ENCODE data around the gene RTN4IP1. TPM values are rescaled to one million over a fixed set of nuclear protein-coding genes. Genes with fewer than 3 reads are reported as not detected.

Gene RTN4IP1
- total and polyA plus RNA-seq, 7 donors, result 10.0 to 25.6 (median 11.6) TPM

DNA sequence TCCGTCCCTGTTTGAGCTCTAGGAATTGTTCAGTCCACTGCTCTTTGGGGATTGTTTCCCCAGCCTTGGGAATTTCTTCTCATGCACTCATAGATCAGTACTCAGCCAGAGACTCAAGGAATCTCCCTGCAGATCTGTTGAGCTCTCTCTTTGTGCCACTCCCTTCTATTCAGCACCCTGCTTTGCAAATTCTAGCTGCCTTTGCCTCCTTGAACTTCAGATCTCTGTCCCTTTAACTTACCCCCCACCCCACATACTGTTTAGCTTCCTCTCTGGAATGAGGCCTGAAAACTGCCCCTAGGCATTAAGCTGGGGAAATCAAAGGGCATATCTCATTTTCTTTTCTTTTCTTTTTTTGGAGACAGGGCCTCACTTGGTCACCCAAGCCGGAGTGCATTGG lies 30.6 kb upstream of the RTN4IP1 start:
- no peak overlapping the region for H3K27ac ChIP-seq
- peaks cover 0 to 75% of the 10 kb centered on the region in 2 donors for H3K36me3 ChIP-seq (ENCODE audit: insufficient read depth in 1 of 2, low read depth in 1 of 2)
- H3K4me1 ChIP-seq, result no peaks in the 10 kb centered on the region
- DNase-seq (no peak), ATAC-seq (no peak)
- intact Hi-C loops (cut with DNase I), result no loop called here
- TF ChIP-seq, protein P1, sequence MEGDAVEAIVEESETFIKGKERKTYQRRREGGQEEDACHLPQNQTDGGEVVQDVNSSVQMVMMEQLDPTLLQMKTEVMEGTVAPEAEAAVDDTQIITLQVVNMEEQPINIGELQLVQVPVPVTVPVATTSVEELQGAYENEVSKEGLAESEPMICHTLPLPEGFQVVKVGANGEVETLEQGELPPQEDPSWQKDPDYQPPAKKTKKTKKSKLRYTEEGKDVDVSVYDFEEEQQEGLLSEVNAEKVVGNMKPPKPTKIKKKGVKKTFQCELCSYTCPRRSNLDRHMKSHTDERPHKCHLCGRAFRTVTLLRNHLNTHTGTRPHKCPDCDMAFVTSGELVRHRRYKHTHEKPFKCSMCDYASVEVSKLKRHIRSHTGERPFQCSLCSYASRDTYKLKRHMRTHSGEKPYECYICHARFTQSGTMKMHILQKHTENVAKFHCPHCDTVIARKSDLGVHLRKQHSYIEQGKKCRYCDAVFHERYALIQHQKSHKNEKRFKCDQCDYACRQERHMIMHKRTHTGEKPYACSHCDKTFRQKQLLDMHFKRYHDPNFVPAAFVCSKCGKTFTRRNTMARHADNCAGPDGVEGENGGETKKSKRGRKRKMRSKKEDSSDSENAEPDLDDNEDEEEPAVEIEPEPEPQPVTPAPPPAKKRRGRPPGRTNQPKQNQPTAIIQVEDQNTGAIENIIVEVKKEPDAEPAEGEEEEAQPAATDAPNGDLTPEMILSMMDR (IDR thresholded peaks at IDR 0.05), result no peak
- no peak overlapping the region for H3K4me3 ChIP-seq
- H3K9me3 ChIP-seq, result peaks cover 8% of the 10 kb centered on the region
- H3K27me3 ChIP-seq (ENCODE audit: insufficient read depth in 3 of 3, low read length in 2 of 3), result no peaks in the 10 kb centered on the region
- 92 to 100% (median 95%) methylated on average over 2 of the region's 2 CpGs for WGBS, 3 donors

DNA sequence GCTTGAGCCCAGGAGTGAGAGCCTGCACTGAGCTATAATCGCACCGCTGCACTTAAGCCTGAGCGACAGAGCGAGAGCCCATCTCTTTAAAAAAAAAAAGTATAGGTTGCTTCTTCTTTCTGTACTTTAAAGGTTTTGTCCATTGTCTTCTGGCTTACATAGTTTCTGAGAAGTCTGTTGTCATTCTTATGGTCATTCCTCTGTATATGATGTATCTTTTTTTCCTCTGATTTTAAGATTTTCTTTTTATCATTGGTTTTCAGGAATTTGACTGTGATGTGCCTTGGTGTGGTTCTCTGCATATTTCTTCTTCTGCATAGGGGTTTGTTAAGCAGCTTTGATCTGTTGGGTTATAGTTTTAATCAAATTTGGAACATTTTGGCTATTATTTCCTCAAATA lies 29.2 kb upstream of the RTN4IP1 start:
- no peaks in the 10 kb centered on the region for H3K4me1 ChIP-seq
- intact Hi-C loops (cut with DNase I), result no loop called here
- H3K27me3 ChIP-seq (ENCODE audit: insufficient read depth in 3 of 3, low read length in 2 of 3), result no peaks in the 10 kb centered on the region
- TF ChIP-seq, protein P1 (IDR thresholded peaks at IDR 0.05), result no peak
- H3K4me3 ChIP-seq, result no peak overlapping the region
- H3K27ac ChIP-seq, result no peak overlapping the region
- H3K9me3 ChIP-seq, result peaks cover 8% of the 10 kb centered on the region
- ATAC-seq (no peak), DNase-seq (no peak)
- WGBS, 3 donors, result 99 to 100% (median 100%) methylated on average over 4 of the region's 4 CpGs
- H3K36me3 ChIP-seq (ENCODE audit: insufficient read depth in 1 of 2, low read depth in 1 of 2), result peaks cover 0 to 73% of the 10 kb centered on the region in 2 donors

- intact Hi-C loops (cut with DNase I), result no loop called here
- 94 to 97% (median 94%) methylated on average over 7 of the region's 7 CpGs for WGBS, 3 donors
- ATAC-seq, result no peak
Measured at GRCh38 chr6:106648651-106649308, 19.5 kb upstream of the RTN4IP1 start.

GRCh38 chr6:106643061-106643460 lies 13.8 kb upstream of the RTN4IP1 start:
- Histone ChIP-seq H3K36me3 (ENCODE audit: insufficient read depth in 1 of 2, low read depth in 1 of 2) (peaks cover 2 to 65% of the 10 kb centered on the region in 2 donors), H3K27ac (no peak overlapping the region), H3K9me3 (no peaks in the 10 kb centered on the region), H3K4me3 (no peak overlapping the region), H3K4me1 (no peaks in the 10 kb centered on the region), H3K27me3 (ENCODE audit: insufficient read depth in 3 of 3, low read length in 2 of 3) (no peaks in the 10 kb centered on the region)
- intact Hi-C loops (cut with DNase I), result no loop called here
- DNase-seq, result no peak
- no peak for ATAC-seq
- 79 to 98% (median 97%) methylated on average over 2 of the region's 2 CpGs for WGBS, 3 donors
- TF ChIP-seq, protein P1 (IDR thresholded peaks at IDR 0.05), result no peak

More at GRCh38 chr6:106648651-106649308, 19.5 kb upstream of the RTN4IP1 start:
- Histone ChIP-seq H3K27ac (no peak overlapping the region), H3K27me3 (ENCODE audit: insufficient read depth in 3 of 3, low read length in 2 of 3) (no peaks in the 10 kb centered on the region), H3K36me3 (ENCODE audit: insufficient read depth in 1 of 2, low read depth in 1 of 2) (peaks cover 10 to 80% of the 10 kb centered on the region in 2 donors), H3K4me1 (no peaks in the 10 kb centered on the region), H3K4me3 (no peak overlapping the region), H3K9me3 (no peaks in the 10 kb centered on the region)
- DNase-seq, result no peak
- TF ChIP-seq, protein P1 (IDR thresholded peaks at IDR 0.05), result no peak

GRCh38 chr6:106642476-106642875 lies 13.2 kb upstream of the RTN4IP1 start:
- no peaks in the 10 kb centered on the region for H3K9me3 ChIP-seq
- H3K27me3 ChIP-seq (ENCODE audit: insufficient read depth in 3 of 3, low read length in 2 of 3), result no peaks in the 10 kb centered on the region
- H3K36me3 ChIP-seq (ENCODE audit: insufficient read depth in 1 of 2, low read depth in 1 of 2), result peaks cover 2 to 64% of the 10 kb centered on the region in 2 donors
- H3K4me3 ChIP-seq, result no peak overlapping the region
- no peaks in the 10 kb centered on the region for H3K4me1 ChIP-seq
- TF ChIP-seq, protein P1 (IDR thresholded peaks at IDR 0.05), result no peak
- DNase-seq (no peak), ATAC-seq (peak in 1 of 4 donors; percentile 19)
- 75 to 92% (median 84%) methylated on average over 4 of the region's 4 CpGs for WGBS, 3 donors
- intact Hi-C loops (cut with DNase I), result no loop called here
- H3K27ac ChIP-seq, result no peak overlapping the region

Measured in psoas muscle (tissue), 8 donors.